GM21360 (cell line): Measurements from ENCODE around the gene SAGE1.
"Not testable (repeated sequence)": the region's sequence is repeated elsewhere in the genome, so short reads cannot be mapped to it uniquely, and the experiment has no call there.

Experiments
- ATAC-seq: cut with Tn5 transposase; IDR thresholded peaks from one replicate; pipeline ENCODE4 v1.9.1; 2021; ENCODE audit warnings: mild to moderate bottlenecking, moderate library complexity; ENCODE audit not compliant: unreplicated experiment

SAGE1 gene

DNA sequence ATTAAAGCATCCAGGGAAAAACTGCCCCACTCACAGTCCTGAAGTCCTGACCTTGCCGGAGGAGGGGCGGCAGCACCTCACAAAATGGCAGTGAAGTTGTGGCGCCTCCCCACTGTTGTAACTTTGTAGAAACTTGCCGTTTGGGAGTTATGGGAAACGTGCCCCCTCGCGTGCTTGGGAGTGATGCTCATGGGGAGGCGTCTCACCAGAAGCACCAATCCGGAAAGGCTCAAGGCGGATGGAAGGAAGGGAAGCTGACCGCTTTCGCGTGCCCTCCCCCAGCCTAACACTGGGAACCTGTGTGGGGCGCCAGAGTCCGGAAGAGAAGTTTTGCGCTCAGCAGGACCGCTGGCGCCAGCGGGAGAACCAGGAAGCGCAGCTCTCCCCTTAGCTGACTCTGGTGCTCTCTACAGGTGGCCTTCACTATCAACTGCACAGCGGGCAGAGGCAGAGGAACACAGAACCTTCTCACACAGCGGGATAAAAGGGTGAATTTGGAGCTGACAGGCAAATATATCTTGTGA is at the start of gene SAGE1, which contains the start of gene CT45A10:
Gene SAGE1 (plus strand): TSS at position 423 of the 524 bp plus-strand sequence. CDS start 2,527 bp downstream, outside the sequence.
Gene CT45A10 (minus strand): TSS at position 151 of the 524 bp plus-strand sequence. CDS start 8,100 bp downstream, outside the sequence.
- no peak for ATAC-seq

- ATAC-seq = not testable (repeated sequence)
These were observed 39.1 kb upstream of the SAGE1 start, which contains the start of gene CT45A8 for GRCh38 chrX:135854438-135854837. TSS of gene CT45A8 (minus strand) at chrX:135854538. CDS start at chrX:135850783, 3,755 bp downstream.

- not testable (repeated sequence) for ATAC-seq
These were observed 21.8 kb upstream of the SAGE1 start, which contains the start of gene CT45A9 for GRCh38 chrX:135871712-135872111. TSS of gene CT45A9 (minus strand) at chrX:135871812. CDS start at chrX:135868061, 3,751 bp downstream.

DNA sequence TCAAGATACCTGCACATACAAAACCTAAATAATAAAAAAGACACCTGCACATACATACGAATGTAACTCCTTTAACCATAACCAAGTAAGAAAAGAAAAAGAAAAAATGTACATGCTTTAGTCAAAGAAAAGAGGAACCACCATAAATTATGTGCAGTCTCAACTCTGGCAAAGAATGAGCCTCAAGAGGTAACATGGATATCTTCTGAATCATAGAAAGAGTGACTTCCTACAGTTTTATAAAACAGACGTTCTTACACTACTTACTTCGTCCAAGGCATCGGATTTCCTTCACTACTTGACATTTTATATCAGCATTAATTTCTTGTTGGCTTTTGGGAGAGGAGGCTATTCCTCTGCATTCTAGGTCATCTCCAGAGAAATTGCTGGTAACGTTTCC is 10.8 kb upstream of the SAGE1 start:
- ATAC-seq = not testable (repeated sequence)

DNA sequence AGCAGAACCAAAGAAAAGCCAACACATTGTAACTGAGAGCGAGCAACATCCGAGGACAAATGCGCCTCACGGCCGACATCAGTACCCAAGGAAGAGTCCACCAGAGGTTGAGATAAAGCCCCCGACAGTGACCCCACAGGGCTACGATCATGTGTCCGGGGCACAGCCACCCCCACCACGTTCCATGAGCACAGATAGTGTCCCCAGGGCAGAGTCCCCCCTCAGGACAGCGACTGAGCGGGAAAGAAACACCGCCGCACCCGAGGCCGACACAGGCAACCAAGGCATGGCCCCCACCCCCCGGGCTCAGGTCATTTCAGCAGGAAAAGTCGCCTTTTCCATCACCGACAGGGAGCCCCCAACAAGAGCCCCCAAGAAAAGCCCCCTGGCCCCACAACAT is 5.3 kb upstream of the SAGE1 start:
- not testable (repeated sequence) for ATAC-seq

DNA sequence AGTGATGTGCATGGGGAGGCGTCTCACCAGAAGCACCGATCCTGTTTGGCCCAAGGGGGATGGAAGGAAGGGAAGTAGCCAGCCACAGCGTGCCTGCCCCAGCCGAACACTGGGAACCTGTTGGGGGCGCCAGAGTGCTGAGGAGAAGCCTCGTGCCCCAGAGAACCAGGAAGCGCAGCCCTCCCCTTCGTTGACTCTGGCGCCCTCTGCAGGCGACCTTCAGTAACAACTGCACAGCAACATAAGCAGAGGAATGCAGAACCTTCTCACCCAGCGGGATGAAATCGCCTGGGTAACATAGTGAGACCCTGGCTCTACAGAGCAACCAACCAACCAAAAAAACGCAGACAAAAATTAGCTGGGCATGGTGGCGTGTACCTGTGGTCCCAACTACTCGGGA is 4.5 kb upstream of the SAGE1 start:
- ATAC-seq = not testable (repeated sequence)

DNA sequence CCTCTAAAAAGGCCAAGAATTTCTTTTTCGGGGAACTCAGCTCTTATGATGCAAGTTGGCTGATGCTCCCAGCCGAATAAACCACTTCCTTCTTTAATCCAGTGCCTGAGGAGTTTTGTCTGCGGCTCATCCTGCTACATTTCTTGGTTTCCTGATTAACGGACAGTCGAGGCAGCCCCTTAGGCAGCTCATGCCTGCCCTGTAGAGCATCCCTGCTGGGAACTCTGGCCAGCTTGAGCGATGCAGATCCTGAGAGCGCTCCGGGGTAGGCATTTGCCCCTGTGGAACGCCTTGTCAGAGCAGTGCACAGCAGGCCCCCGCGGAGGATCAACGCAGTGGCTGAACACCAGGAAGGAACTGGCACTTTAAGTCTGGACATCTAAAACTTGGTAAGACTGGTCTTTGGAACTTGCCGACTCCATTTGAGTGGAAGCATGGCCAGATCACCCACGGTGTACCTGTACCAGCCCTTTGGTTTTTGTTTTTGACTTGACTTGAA is 3.4 kb upstream of the SAGE1 start:
- no peak for ATAC-seq

DNA sequence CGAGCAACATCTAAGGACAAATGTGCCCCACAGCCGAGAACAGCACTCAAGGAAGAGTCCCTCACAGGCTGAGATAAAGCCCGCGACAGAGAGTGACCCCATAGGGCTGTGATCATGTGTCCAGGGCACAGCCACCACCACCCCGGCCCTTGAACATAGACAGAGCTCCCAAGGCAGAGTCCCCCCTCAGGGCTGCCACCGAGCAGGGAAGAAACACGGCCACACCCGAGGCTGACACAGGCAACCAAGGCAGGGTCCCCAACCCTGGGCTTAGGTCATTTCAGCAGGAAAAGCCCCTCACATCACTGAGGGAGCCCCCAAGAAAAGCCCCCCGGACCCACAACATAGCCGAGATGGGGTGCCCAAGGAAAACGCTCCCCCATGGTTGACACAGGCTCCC is 735 bp upstream of the SAGE1 start:
- ATAC-seq = no peak

GRCh38 chrX:135910251-135910650 is 16.7 kb downstream of the SAGE1 start:
- no peak for ATAC-seq

- ATAC-seq = no peak
These were observed 20.9 kb downstream of the SAGE1 start for GRCh38 chrX:135914404-135914803.

DNA sequence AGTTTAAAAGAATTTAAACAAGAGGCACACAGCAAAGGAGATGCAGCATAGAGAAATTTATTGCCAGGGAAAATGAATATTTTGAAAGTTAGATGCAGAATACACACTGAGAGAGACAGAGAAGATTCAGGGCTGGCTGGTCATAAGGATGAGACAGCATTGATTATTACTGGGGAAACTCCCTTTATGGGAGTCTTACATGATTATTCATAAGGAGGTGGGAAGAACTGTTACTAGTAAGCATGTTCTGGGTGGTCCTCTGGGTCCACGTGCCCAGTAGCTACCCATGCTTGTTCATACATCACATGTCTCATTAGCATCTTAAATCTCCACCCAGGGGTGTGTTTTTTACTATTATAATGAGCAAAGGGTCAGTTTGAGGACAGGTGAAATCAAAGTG is 27.0 kb downstream of the SAGE1 start:
- ATAC-seq = not testable (repeated sequence)

DNA sequence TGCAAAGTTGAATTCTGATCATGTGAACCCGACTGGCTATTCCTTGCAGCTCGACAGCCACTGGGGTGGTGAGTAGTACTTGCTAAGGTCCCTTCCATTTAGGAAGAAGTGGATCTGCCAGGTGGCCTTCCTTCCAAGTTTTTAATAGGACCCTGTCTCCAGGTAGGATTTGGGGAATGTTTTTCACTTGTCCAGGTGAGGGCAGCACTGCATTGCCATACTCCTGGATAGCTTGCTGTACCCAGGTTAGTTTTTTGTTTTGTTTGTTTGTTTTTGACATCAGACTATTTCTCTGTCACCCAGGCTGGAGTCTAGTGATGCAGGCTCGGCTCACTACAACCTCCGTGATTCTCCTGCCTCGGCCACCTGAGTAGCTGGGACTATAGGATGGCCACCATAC is 29.8 kb downstream of the SAGE1 start:
- no peak for ATAC-seq

DNA sequence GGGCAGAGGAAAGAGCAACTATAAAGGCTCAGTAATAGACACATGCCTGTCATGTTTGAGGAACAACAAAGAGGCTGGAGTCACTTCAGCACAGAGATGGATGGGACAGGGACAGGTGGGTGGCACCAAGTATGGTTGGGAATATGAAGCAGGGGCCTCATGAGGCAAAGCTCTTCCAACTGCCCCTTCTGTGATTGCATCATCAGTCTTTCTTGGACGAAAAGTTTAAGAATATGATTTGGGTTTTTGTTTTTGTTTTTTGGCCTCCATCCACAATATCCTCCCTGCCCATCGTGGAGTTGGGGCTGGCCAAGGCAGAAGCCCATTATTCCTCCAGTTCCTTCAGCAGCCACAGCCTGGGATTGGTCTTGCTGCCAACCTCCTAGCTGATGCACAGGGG is 34.4 kb downstream of the SAGE1 start:
- ATAC-seq = no peak

DNA sequence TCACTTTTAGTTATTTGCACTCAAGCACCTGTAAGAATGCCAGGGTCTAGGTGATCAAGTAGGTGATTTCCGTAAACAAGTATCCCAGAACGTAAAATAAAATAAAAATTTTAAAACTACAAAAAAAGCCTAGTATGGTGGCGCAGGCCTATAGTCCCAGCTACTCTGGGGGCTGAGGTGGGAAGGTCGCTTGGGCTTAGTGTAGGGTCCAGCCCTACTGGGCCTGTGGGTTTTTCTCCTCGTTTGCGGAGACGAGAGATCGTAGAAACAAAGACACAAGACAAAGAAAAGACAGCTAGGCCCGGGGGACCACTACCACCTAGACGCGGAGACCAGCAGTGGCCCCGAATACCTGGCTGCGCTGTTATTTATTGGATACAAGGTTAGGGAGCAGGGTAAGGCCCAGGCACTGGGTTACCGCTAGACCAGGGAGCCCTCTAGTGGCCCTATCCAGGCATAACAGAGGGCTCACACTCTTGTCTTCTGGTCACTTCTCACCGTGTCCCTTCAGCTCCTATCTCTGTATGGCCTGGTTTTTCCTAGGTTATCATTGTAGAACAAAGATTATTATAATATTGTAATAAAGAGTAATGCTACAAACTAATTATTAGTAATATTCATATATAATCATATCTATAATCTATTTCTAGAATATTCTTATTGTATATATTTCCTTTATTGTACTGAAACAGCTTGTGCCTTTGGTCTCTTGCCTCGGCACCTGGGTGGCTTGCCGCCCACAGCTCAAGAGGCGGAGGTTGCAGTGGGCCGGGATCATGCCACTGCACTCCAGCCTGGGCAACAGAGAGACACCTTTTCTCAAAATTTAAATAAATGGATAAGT is 38.4 kb downstream of the SAGE1 start:
- no peak for ATAC-seq

DNA sequence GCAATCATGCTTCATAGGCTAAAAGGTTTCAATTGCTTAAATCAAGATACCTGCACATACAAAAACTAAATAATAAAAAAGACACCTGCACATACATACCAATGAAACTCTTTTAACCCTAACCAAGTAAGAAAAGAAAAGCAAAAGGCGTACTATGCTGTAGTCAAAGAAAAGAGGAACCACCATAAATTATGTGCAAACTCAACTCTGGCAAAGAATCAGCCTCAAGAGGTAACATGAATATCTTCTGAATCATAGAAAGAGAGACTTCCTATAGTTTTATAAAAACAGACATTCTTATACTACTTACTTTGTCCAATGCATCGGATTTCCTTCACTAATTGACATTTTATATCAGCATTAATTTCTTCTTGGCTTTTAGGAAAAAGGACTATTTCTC is 51.0 kb downstream of the SAGE1 start:
- ATAC-seq = no peak

- ATAC-seq = no peak
These were observed 57.8 kb downstream of the SAGE1 start for GRCh38 chrX:135951291-135951690.
